GM23338 (cell line): Measurements from ENCODE around the gene MROH2A. TPM values are rescaled to one million over a fixed set of nuclear protein-coding genes. Genes with fewer than 3 reads are reported as not detected.

Source experiments
- ATAC-seq: fragments of 200-7000 bp; cut with Tn5 transposase; 3 replicates; pipeline ENCODE4 v1.9.1; 2020
- DNase-seq: peaks from one replicate; pipeline ENCODE4 v3.0.0-alpha.2; 2015; ENCODE audit warnings: low spot score
- H2AFZ ChIP-seq: fragments of 200-600 bp; sonication (generic); 2 replicates; pipeline ENCODE4 v1.8.0; 2016; ENCODE audit warnings: antibody characterized with exemption, mild to moderate bottlenecking, moderate library complexity
- H3F3A ChIP-seq: fragments of 200-600 bp; sonication (generic); replicated peaks from 2 replicates; pipeline ENCODE4 v1.8.0; 2017; ENCODE audit warnings: antibody characterized with exemption, mixed run types, low read depth
- H3K27ac ChIP-seq: fragments of 200-600 bp; sonication (generic); 2 replicates; pipeline ENCODE4 v1.6.1; 2016; ENCODE audit warnings: low read depth
- H3K27me3 ChIP-seq: fragments of 200-600 bp; sonication (generic); 2 replicates; pipeline ENCODE4 v1.8.0; 2016; ENCODE audit warnings: mild to moderate bottlenecking, mixed run types, moderate library complexity; ENCODE audit not compliant: insufficient read depth
- H3K36me3 ChIP-seq: fragments of 200-600 bp; sonication (generic); 2 replicates; pipeline ENCODE4 v1.8.0; 2016; ENCODE audit warnings: mild to moderate bottlenecking; ENCODE audit not compliant: insufficient read depth
- H3K4me1 ChIP-seq: fragments of 200-600 bp; sonication (generic); 2 replicates; pipeline ENCODE4 v1.8.0; 2016; ENCODE audit warnings: mild to moderate bottlenecking, moderate library complexity; ENCODE audit not compliant: insufficient read depth
- H3K4me2 ChIP-seq: fragments of 200-600 bp; sonication (generic); 2 replicates; pipeline ENCODE4 v1.7.1; 2017; ENCODE audit warnings: mixed run types
- H3K4me3 ChIP-seq: fragments of 200-600 bp; sonication (generic); 2 replicates; pipeline ENCODE4 v1.6.1; 2016; ENCODE audit warnings: mixed run types
- H3K79me2 ChIP-seq: fragments of 200-600 bp; sonication (generic); replicated peaks from 2 replicates; pipeline ENCODE4 v1.8.0; 2017; ENCODE audit warnings: mild to moderate bottlenecking; ENCODE audit not compliant: insufficient read depth
- H3K9me2 ChIP-seq: fragments of 200-600 bp; sonication (generic); 2 replicates; pipeline ENCODE4 v1.8.0; 2017; ENCODE audit not compliant: insufficient read depth
- H4K20me1 ChIP-seq: fragments of 200-600 bp; sonication (generic); replicated peaks from 2 replicates; pipeline ENCODE4 v1.8.0; 2017; ENCODE audit warnings: mild to moderate bottlenecking; ENCODE audit not compliant: insufficient read depth
- H3K27ac Mint-ChIP-seq: 2 replicates; pipeline ENCODE4 v1.8.0; 2020; ENCODE audit warnings: inconsistent platforms, mild to moderate bottlenecking, moderate library complexity, mixed read lengths
- H3K27me3 Mint-ChIP-seq: 3 replicates; pipeline ENCODE4 v1.8.0; 2022; ENCODE audit warnings: low read depth, mild to moderate bottlenecking, moderate library complexity, mixed read lengths, inconsistent platforms; ENCODE audit not compliant: insufficient read depth, poor library complexity
- H3K36me3 Mint-ChIP-seq: 3 replicates; pipeline ENCODE4 v1.8.0; 2021; ENCODE audit warnings: low read depth, mild to moderate bottlenecking, inconsistent platforms, moderate library complexity, mixed read lengths
- H3K4me1 Mint-ChIP-seq: 3 replicates; pipeline ENCODE4 v1.8.0; 2020; ENCODE audit warnings: mild to moderate bottlenecking, inconsistent platforms, mixed read lengths
- H3K4me3 Mint-ChIP-seq: 3 replicates; pipeline ENCODE4 v1.8.0; 2021; ENCODE audit warnings: moderate library complexity, mild to moderate bottlenecking, inconsistent platforms, mixed read lengths
- H3K9me3 Mint-ChIP-seq: 3 replicates; pipeline ENCODE4 v1.8.0; 2020; ENCODE audit warnings: moderate library complexity, mild to moderate bottlenecking, inconsistent platforms, mixed read lengths
- CREB1 ChIP-seq: fragments of 250-450 bp; sonication (Bioruptor Pico); IDR thresholded peaks from 2 replicates; pipeline ENCODE4 v1.5.0; 2020; ENCODE audit warnings: low read depth, mild to moderate bottlenecking, moderate library complexity
- CTCF ChIP-seq, 2 experiments: fragments of 200-600 bp in 1 of 2; sonication (generic) in 1 of 2; conservative IDR thresholded peaks; 2 replicates each; pipeline versions ENCODE4 v1.5.1 to v1.6.1; 2016 to 2017; ENCODE audit warnings: antibody characterized with exemption in 2 of 2, low read depth in 2 of 2, mild to moderate bottlenecking in 2 of 2, moderate library complexity in 1 of 2
- ETS1 ChIP-seq: IDR thresholded peaks from 2 replicates; pipeline ENCODE4 v1.6.1; 2016; ENCODE audit warnings: antibody characterized with exemption
- EZH2 ChIP-seq: fragments of 200-600 bp; sonication (generic); IDR thresholded peaks from one replicate; pipeline ENCODE4 v1.8.0; 2017; ENCODE audit warnings: antibody characterized with exemption, mild to moderate bottlenecking, low read depth; ENCODE audit not compliant: unreplicated experiment
- EZH2phosphoT487 ChIP-seq: fragments of 200-600 bp; sonication (generic); IDR thresholded peaks from one replicate; pipeline ENCODE4 v1.8.1; 2018; ENCODE audit warnings: antibody characterized with exemption; ENCODE audit not compliant: unreplicated experiment
- JUNB ChIP-seq: IDR thresholded peaks from one replicate; pipeline ENCODE4 v1.6.1; 2016; ENCODE audit warnings: antibody characterized with exemption; ENCODE audit not compliant: unreplicated experiment
- NANOG ChIP-seq: IDR thresholded peaks from 2 replicates; pipeline ENCODE4 v1.6.1; 2016; ENCODE audit warnings: antibody characterized with exemption, borderline replicate concordance
- POLR2AphosphoS5 ChIP-seq: IDR thresholded peaks from 2 replicates; pipeline ENCODE4 v1.6.1; 2016; ENCODE audit warnings: antibody characterized with exemption, low read depth
- REST ChIP-seq: IDR thresholded peaks from one replicate; pipeline ENCODE4 v1.6.1; 2018; ENCODE audit warnings: antibody characterized with exemption; ENCODE audit not compliant: unreplicated experiment
- STAT1 ChIP-seq: IDR thresholded peaks from one replicate; pipeline ENCODE4 v1.6.1; 2016; ENCODE audit warnings: antibody characterized with exemption; ENCODE audit not compliant: unreplicated experiment
- ZNF114 ChIP-seq: fragments of 250-450 bp; sonication (Bioruptor Pico); IDR thresholded peaks from 2 replicates; pipeline ENCODE4 v1.5.0; 2020; ENCODE audit warnings: mild to moderate bottlenecking, moderate library complexity
- ZNF331 ChIP-seq: fragments of 250-450 bp; sonication (Bioruptor Pico); IDR thresholded peaks from 2 replicates; pipeline ENCODE4 v1.5.0; 2020; ENCODE audit warnings: low read depth, mild to moderate bottlenecking, moderate library complexity
- ZNF462 ChIP-seq: fragments of 250-450 bp; sonication (Bioruptor Pico); IDR thresholded peaks from 2 replicates; pipeline ENCODE4 v1.5.0; 2020; ENCODE audit warnings: mild to moderate bottlenecking, moderate library complexity
- polyA plus RNA-seq: library from polyadenylated mRNA; unstranded; fragments of >200 nt; fragmentation: Nextera tagmentation; extraction: Ambion mirVana; gene quantifications from 2 replicates; pipeline ENCODE4 v1.2.1, GENCODE V29; 2016
- total RNA-seq: library from RNA; depleted of rRNA; stranded (reverse); fragments of >200 nt; shearing (Covaris generic); gene quantifications from 2 replicates; pipeline ENCODE4 v1.2.3, GENCODE V29; 2014

MROH2A gene
- total and polyA plus RNA-seq, 2 experiments from 2014 or later, result not detected

GRCh38 chr2:233756429-233757081 lies 21.6 kb upstream of the MROH2A start:
- Histone ChIP-seq H3K36me3 (no peaks in the 10 kb centered on the region), H3K27ac (no peak overlapping the region), H2AFZ (no peak overlapping the region), H3F3A (no peaks in the 10 kb centered on the region), H3K27me3 (no peaks in the 10 kb centered on the region), H3K4me2 (no peak overlapping the region), H3K9me2 (peaks cover 4% of the 10 kb centered on the region; the same call in 1 of the 2 replicates), H3K79me2 (no peaks in the 10 kb centered on the region), H4K20me1 (no peaks in the 10 kb centered on the region), H3K4me1 (no peaks in the 10 kb centered on the region), H3K4me3 (no peak overlapping the region)
- no peak overlapping the region for H3K4me3 Mint-ChIP-seq
- DNase-seq (no peak), ATAC-seq (no peak)
- TF ChIP-seq ZNF331, result no peak
- TF ChIP-seq REST, result no peak
- no peak for TF ChIP-seq NANOG
- TF ChIP-seq JUNB, result no peak
- TF ChIP-seq CTCF (conservative IDR thresholded peaks at IDR 0.05; ENCODE audit: low read depth in 2 of 2), result no peak
- no peak for TF ChIP-seq ZNF462
- TF ChIP-seq CREB1 (CRISPR knock-in tag), result no peak
- TF ChIP-seq STAT1, result no peak
- no peak for TF ChIP-seq ETS1
- TF ChIP-seq POLR2AphosphoS5, result no peak
- TF ChIP-seq ZNF114 (CRISPR knock-in tag), result no peak
- TF ChIP-seq EZH2phosphoT487, result no peak
- no peak for TF ChIP-seq EZH2
- H3K27me3 Mint-ChIP-seq, result no peaks in the 10 kb centered on the region
- no peaks in the 10 kb centered on the region; the same call in 2 of the 3 replicates for H3K36me3 Mint-ChIP-seq
- peaks cover 21% of the 10 kb centered on the region; the same call in 2 of the 3 replicates for H3K9me3 Mint-ChIP-seq
- H3K27ac Mint-ChIP-seq, result no peak overlapping the region
- H3K4me1 Mint-ChIP-seq, result no peaks in the 10 kb centered on the region; the same call in 2 of the 3 replicates
